SK-N-SH treated with all-trans-retinoic acid at 6 μM for 48 hours (cell line): Measurements from ENCODE around the gene STX3.
"Not testable (repeated sequence)": the region's sequence is repeated elsewhere in the genome, so short reads cannot be mapped to it uniquely, and the experiment has no call there.

Experiments
- ATAC-seq: fragments of 200-7000 bp; cut with Tn5 transposase; 3 replicates; pipeline ENCODE4 v1.9.1; 2020; ENCODE audit warnings: mild to moderate bottlenecking, moderate library complexity
- BACH2 ChIP-seq: fragments of 250-450 bp; sonication (Bioruptor Pico); IDR thresholded peaks from 2 replicates; pipeline ENCODE4 v1.9.0; 2021; ENCODE audit warnings: mild to moderate bottlenecking, borderline replicate concordance
- CSDC2 ChIP-seq: fragments of 250-450 bp; sonication (Bioruptor Pico); IDR thresholded peaks from 2 replicates; pipeline ENCODE4 v1.5.0; 2020; ENCODE audit warnings: mild to moderate bottlenecking, moderate library complexity
- ESRRG ChIP-seq: fragments of 250-450 bp; sonication (Bioruptor Pico); IDR thresholded peaks from 2 replicates; pipeline ENCODE4 v1.6.1; 2021; ENCODE audit warnings: mild to moderate bottlenecking
- GLIS3 ChIP-seq: fragments of 250-450 bp; sonication (Bioruptor Pico); IDR thresholded peaks from 2 replicates; pipeline ENCODE4 v1.5.0; 2020; ENCODE audit warnings: mild to moderate bottlenecking, moderate library complexity
- ISL1 ChIP-seq: fragments of 250-450 bp; sonication (Bioruptor Pico); IDR thresholded peaks from 2 replicates; pipeline ENCODE4 v2.1.2; 2022; ENCODE audit warnings: mild to moderate bottlenecking, moderate library complexity
- POU6F1 ChIP-seq: fragments of 250-450 bp; sonication (Bioruptor Pico); IDR thresholded peaks from 2 replicates; pipeline ENCODE4 v1.8.0; 2021; ENCODE audit warnings: low read depth, mild to moderate bottlenecking, moderate library complexity, borderline replicate concordance
- PPARA ChIP-seq: fragments of 250-450 bp; sonication (Bioruptor Pico); IDR thresholded peaks from 2 replicates; pipeline ENCODE4 v1.5.0; 2020; ENCODE audit warnings: mild to moderate bottlenecking, borderline replicate concordance
- RARB ChIP-seq: fragments of 250-450 bp; sonication (Bioruptor Pico); IDR thresholded peaks from 2 replicates; pipeline ENCODE4 v1.8.0; 2021; ENCODE audit warnings: mild to moderate bottlenecking, moderate library complexity
- SNAI2 ChIP-seq: fragments of 250-450 bp; sonication (Bioruptor Pico); IDR thresholded peaks from 2 replicates; pipeline ENCODE4 v1.5.0; 2020; ENCODE audit warnings: mild to moderate bottlenecking, moderate library complexity
- TOX ChIP-seq: fragments of 250-450 bp; sonication (Bioruptor Pico); IDR thresholded peaks from 2 replicates; pipeline ENCODE4 v1.8.0; 2021; ENCODE audit warnings: mild to moderate bottlenecking, moderate library complexity, borderline replicate concordance
- ZC3H10 ChIP-seq: fragments of 250-450 bp; sonication (Bioruptor Pico); IDR thresholded peaks from 2 replicates; pipeline ENCODE4 v1.5.1; 2021; ENCODE audit warnings: mild to moderate bottlenecking, moderate library complexity
- ZFP3 ChIP-seq: fragments of 250-450 bp; sonication (Bioruptor Pico); IDR thresholded peaks from 2 replicates; pipeline ENCODE4 v1.5.0; 2020; ENCODE audit warnings: mild to moderate bottlenecking, moderate library complexity
- ZFP30 ChIP-seq: fragments of 450-650 bp; formaldehyde crosslinking; IDR thresholded peaks from 2 replicates; pipeline ENCODE4 v1.5.0; 2022; ENCODE audit warnings: mild to moderate bottlenecking, moderate library complexity
- ZNF565 ChIP-seq: fragments of 450-650 bp; formaldehyde crosslinking; conservative IDR thresholded peaks from 2 replicates; pipeline ENCODE4 v1.5.0; 2020; ENCODE audit warnings: low read depth, mild to moderate bottlenecking, moderate library complexity
- ZNF70 ChIP-seq: fragments of 450-650 bp; formaldehyde crosslinking; IDR thresholded peaks from 2 replicates; pipeline ENCODE4 v1.5.0; 2020; ENCODE audit warnings: mild to moderate bottlenecking, moderate library complexity
- ZNF8 ChIP-seq: fragments of 450-650 bp; formaldehyde crosslinking; IDR thresholded peaks from 2 replicates; pipeline ENCODE4 v1.5.0; 2020; ENCODE audit warnings: mild to moderate bottlenecking, moderate library complexity
- TF ChIP-seq, protein P1 (sequence below): fragments of 250-450 bp; sonication (Bioruptor Pico); IDR thresholded peaks from 2 replicates; pipeline ENCODE4 v1.5.0; 2020; ENCODE audit warnings: mild to moderate bottlenecking, moderate library complexity
- TF ChIP-seq, protein P2 (sequence below): fragments of 250-450 bp; sonication (Bioruptor Pico); IDR thresholded peaks from 2 replicates; pipeline ENCODE4 v1.8.0; 2020; ENCODE audit warnings: mild to moderate bottlenecking, moderate library complexity, borderline replicate concordance
- TF ChIP-seq, protein P3 (sequence below): fragments of 250-450 bp; sonication (Bioruptor Pico); IDR thresholded peaks from 2 replicates; pipeline ENCODE4 v1.5.1; 2021; ENCODE audit warnings: mild to moderate bottlenecking, moderate library complexity

The STX3 gene

DNA sequence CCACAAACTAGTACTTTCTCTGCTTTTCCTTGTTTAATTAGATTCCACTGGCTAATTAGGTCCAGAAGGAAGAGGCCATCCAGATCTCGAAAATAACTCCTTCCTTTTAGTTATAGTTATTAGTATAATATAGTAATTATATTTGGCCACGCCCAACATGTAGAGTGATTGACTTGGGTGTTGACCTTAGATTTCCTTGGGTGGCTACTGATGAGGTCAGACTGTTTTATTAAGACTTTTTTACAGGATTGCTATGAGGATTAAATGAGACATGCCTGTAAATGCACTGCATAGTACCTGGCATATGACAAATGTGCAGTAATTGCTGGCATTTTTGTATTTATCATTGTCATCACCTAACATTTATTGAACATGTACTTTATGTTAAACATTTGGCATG, 26.9 kb downstream of the STX3 start:
- no peak for ATAC-seq
- no peak for TF ChIP-seq GLIS3 (CRISPR knock-in tag)
- no peak for TF ChIP-seq ZNF8 (CRISPR knock-in tag)
- TF ChIP-seq ZC3H10: no peak
- no peak for TF ChIP-seq ZFP3 (CRISPR knock-in tag)
- TF ChIP-seq, protein P1, sequence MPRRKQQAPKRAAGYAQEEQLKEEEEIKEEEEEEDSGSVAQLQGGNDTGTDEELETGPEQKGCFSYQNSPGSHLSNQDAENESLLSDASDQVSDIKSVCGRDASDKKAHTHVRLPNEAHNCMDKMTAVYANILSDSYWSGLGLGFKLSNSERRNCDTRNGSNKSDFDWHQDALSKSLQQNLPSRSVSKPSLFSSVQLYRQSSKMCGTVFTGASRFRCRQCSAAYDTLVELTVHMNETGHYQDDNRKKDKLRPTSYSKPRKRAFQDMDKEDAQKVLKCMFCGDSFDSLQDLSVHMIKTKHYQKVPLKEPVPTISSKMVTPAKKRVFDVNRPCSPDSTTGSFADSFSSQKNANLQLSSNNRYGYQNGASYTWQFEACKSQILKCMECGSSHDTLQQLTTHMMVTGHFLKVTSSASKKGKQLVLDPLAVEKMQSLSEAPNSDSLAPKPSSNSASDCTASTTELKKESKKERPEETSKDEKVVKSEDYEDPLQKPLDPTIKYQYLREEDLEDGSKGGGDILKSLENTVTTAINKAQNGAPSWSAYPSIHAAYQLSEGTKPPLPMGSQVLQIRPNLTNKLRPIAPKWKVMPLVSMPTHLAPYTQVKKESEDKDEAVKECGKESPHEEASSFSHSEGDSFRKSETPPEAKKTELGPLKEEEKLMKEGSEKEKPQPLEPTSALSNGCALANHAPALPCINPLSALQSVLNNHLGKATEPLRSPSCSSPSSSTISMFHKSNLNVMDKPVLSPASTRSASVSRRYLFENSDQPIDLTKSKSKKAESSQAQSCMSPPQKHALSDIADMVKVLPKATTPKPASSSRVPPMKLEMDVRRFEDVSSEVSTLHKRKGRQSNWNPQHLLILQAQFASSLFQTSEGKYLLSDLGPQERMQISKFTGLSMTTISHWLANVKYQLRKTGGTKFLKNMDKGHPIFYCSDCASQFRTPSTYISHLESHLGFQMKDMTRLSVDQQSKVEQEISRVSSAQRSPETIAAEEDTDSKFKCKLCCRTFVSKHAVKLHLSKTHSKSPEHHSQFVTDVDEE (CRISPR knock-in tag): no peak
- no peak for TF ChIP-seq CSDC2 (CRISPR knock-in tag)

DNA sequence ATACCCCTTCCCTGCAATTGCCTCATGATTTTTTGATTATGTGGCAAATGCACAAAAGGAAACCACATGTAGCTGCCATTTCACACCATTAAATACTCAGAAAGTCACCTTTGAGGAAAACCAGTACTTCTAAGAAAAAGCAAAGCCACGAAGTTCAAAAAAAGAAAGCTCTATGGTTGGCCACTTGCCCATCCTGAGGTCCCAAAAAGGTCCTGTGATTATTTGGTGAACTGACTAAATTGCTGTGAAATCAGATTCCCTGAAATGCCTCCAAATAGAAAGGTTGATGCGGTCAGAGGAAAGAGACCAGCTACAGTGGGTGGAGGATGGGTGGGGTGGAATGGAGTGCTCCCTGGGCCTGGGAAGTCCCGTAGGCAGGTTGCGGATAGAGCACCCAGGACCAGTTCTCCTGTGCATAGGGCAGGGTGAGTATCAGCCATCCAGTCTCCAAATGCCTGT, 28.5 kb downstream of the STX3 start:
- TF ChIP-seq RARB (no peak), ZNF70 (CRISPR knock-in tag) (no peak), ZFP30 (CRISPR knock-in tag) (no peak), TOX (CRISPR knock-in tag) (no peak), SNAI2 (CRISPR knock-in tag) (no peak), BACH2 (CRISPR knock-in tag) (no peak), ZNF565 (CRISPR knock-in tag) (no peak), ZC3H10 (no peak), POU6F1 (no peak)
- TF ChIP-seq, protein P1 (CRISPR knock-in tag): no peak
- TF ChIP-seq, protein P2, sequence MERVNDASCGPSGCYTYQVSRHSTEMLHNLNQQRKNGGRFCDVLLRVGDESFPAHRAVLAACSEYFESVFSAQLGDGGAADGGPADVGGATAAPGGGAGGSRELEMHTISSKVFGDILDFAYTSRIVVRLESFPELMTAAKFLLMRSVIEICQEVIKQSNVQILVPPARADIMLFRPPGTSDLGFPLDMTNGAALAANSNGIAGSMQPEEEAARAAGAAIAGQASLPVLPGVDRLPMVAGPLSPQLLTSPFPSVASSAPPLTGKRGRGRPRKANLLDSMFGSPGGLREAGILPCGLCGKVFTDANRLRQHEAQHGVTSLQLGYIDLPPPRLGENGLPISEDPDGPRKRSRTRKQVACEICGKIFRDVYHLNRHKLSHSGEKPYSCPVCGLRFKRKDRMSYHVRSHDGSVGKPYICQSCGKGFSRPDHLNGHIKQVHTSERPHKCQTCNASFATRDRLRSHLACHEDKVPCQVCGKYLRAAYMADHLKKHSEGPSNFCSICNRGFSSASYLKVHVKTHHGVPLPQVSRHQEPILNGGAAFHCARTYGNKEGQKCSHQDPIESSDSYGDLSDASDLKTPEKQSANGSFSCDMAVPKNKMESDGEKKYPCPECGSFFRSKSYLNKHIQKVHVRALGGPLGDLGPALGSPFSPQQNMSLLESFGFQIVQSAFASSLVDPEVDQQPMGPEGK (CRISPR knock-in tag): no peak
- TF ChIP-seq, all 23 proteins: peak for 0
- no peak for ATAC-seq

DNA sequence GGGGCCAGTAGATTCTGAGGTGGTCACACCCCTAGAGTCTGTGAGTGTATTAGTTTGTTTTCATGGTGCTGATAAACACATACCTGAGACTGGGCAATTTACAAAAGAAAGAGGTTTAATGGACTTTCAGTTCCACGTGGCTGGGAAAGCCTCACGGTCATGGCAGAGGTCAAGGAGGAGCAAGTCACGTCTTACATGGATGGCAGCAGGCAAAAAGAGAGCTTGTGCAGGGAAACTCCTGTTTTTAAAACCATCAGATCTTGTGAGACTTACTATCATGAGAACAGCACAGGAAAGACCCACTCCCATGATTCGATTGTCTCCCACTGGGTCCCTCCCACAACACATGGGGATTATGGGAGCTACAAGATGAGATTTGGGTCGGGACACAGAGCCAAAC, 29.3 kb downstream of the STX3 start:
- ATAC-seq: not testable (repeated sequence)

- no peak for TF ChIP-seq POU6F1
- no peak for TF ChIP-seq GLIS3 (CRISPR knock-in tag)
- TF ChIP-seq ZFP3 (CRISPR knock-in tag): no peak
- no peak for TF ChIP-seq PPARA (CRISPR knock-in tag)
- no peak for TF ChIP-seq ZNF565 (CRISPR knock-in tag)
- TF ChIP-seq, protein P1 (CRISPR knock-in tag): no peak
- TF ChIP-seq ZC3H10: no peak
- TF ChIP-seq ISL1: no peak
- no peak for TF ChIP-seq ESRRG (CRISPR knock-in tag)
- TF ChIP-seq, protein P3, sequence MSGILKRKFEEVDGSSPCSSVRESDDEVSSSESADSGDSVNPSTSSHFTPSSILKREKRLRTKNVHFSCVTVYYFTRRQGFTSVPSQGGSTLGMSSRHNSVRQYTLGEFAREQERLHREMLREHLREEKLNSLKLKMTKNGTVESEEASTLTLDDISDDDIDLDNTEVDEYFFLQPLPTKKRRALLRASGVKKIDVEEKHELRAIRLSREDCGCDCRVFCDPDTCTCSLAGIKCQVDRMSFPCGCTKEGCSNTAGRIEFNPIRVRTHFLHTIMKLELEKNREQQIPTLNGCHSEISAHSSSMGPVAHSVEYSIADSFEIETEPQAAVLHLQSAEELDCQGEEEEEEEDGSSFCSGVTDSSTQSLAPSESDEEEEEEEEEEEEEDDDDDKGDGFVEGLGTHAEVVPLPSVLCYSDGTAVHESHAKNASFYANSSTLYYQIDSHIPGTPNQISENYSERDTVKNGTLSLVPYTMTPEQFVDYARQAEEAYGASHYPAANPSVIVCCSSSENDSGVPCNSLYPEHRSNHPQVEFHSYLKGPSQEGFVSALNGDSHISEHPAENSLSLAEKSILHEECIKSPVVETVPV (CRISPR knock-in tag): no peak
- TF ChIP-seq CSDC2 (CRISPR knock-in tag): no peak
- ATAC-seq: no peak
Measured at GRCh38 chr11:59785818-59786217, 30.6 kb downstream of the STX3 start.
